BLaER1 (cell line): ENCODE measurements around the gene MPPE1.
"Not testable (repeated sequence)": the region's sequence is repeated elsewhere in the genome, so short reads cannot be mapped to it uniquely, and the experiment has no call there.

Experiments
- H3K27ac ChIP-seq: shearing (Covaris generic); formaldehyde crosslinking; 2 replicates; pipeline ENCODE4 v1.8.1; 2022
- H3K27me3 ChIP-seq: shearing (Covaris generic); formaldehyde crosslinking; 2 replicates; pipeline ENCODE4 v1.8.1; 2022
- H3K36me3 ChIP-seq: shearing (Covaris generic); formaldehyde crosslinking; 2 replicates; pipeline ENCODE4 v1.8.1; 2022
- H3K4me1 ChIP-seq: shearing (Covaris generic); formaldehyde crosslinking; 2 replicates; pipeline ENCODE4 v1.8.1; 2022
- H3K4me2 ChIP-seq: shearing (Covaris generic); formaldehyde crosslinking; 2 replicates; pipeline ENCODE4 v1.8.1; 2022
- H3K4me3 ChIP-seq: shearing (Covaris generic); formaldehyde crosslinking; 2 replicates; pipeline ENCODE4 v1.8.1; 2022
- H3K9ac ChIP-seq: shearing (Covaris generic); formaldehyde crosslinking; 2 replicates; pipeline ENCODE4 v1.8.1; 2022
- H3K9me3 ChIP-seq: shearing (Covaris generic); formaldehyde crosslinking; 2 replicates; pipeline ENCODE4 v1.8.1; 2022
- H4K20me1 ChIP-seq: shearing (Covaris generic); formaldehyde crosslinking; 2 replicates; pipeline ENCODE4 v1.8.1; 2022
- Cebpa-rat ChIP-seq: shearing (Covaris generic); IDR thresholded peaks from 2 replicates; pipeline ENCODE4 v1.8.1; 2022

Gene MPPE1

GRCh38 chr18:11902522-11903292, 5.4 kb downstream of the MPPE1 start:
- Histone ChIP-seq H3K4me1 (peaks cover 10% of the 10 kb centered on the region; the same call in 1 of the 2 replicates), H4K20me1 (no peaks in the 10 kb centered on the region), H3K27me3 (no peaks in the 10 kb centered on the region), H3K36me3 (peaks cover 59% of the 10 kb centered on the region), H3K27ac (no peak overlapping the region; the same call in 1 of the 2 replicates), H3K9me3 (no peaks in the 10 kb centered on the region), H3K9ac (no peak overlapping the region), H3K4me2 (no peak overlapping the region), H3K4me3 (no peak overlapping the region)
- TF ChIP-seq Cebpa-rat: no peak

DNA sequence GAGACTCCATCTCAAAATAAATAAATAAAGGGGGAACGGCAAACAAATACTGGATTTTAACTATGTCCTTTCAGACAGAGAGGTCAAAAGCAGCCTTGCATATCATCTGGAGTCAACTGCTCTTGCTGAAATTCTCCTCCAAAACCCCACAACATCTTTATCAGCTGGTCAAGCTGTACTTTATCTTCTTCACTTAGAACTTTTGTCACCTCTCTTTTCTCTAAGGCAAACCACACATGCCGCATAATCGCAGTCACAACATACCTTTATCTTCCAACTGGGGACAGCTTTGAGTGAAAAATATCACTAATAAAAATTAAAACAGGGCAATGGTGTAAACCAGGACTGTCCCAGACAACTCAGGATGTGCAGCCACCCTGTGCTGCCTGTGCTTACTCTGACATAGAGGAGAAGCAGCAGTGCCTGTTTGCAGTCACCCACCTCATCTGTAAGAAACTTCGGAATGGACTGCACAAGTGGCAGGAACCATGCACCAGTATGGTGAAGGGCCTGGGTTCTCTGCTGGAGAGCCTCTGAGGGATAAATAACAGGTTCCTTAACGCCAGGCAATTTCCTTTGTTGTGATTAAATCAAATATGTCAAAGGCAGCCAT, 6.2 kb downstream of the MPPE1 start:
- no peak for TF ChIP-seq Cebpa-rat
- peaks cover 2% of the 10 kb centered on the region; the same call in 1 of the 2 replicates for H3K4me1 ChIP-seq
- H3K9me3 ChIP-seq: no peaks in the 10 kb centered on the region
- H3K4me3 ChIP-seq: no peak overlapping the region
- H3K9ac ChIP-seq: no peak overlapping the region
- H4K20me1 ChIP-seq: no peaks in the 10 kb centered on the region
- peaks cover 59% of the 10 kb centered on the region for H3K36me3 ChIP-seq
- H3K27me3 ChIP-seq: no peaks in the 10 kb centered on the region
- no peak overlapping the region for H3K4me2 ChIP-seq
- no peak overlapping the region for H3K27ac ChIP-seq

GRCh38 chr18:11899063-11899462, 9.1 kb downstream of the MPPE1 start:
- Histone ChIP-seq H3K36me3 (peaks cover 69% of the 10 kb centered on the region), H3K9ac (no peak overlapping the region), H3K4me1 (peaks cover 3% of the 10 kb centered on the region), H3K9me3 (no peaks in the 10 kb centered on the region), H4K20me1 (no peaks in the 10 kb centered on the region), H3K4me3 (no peak overlapping the region), H3K27ac (no peak overlapping the region), H3K4me2 (no peak overlapping the region), H3K27me3 (no peaks in the 10 kb centered on the region)
- no peak for TF ChIP-seq Cebpa-rat

GRCh38 chr18:11897781-11898180, 10.3 kb downstream of the MPPE1 start:
- Histone ChIP-seq H3K9me3 (no peaks in the 10 kb centered on the region), H3K27me3 (no peaks in the 10 kb centered on the region), H3K4me1 (peaks cover 12% of the 10 kb centered on the region), H3K9ac (no peak overlapping the region), H3K4me2 (no peak overlapping the region), H4K20me1 (no peaks in the 10 kb centered on the region), H3K27ac (no peak overlapping the region), H3K4me3 (no peak overlapping the region), H3K36me3 (peaks cover 63% of the 10 kb centered on the region)
- no peak for TF ChIP-seq Cebpa-rat

- not testable (repeated sequence) for H3K4me3 ChIP-seq, H3K9me3 ChIP-seq, H3K9ac ChIP-seq, H3K27me3 ChIP-seq, H3K4me2 ChIP-seq, H3K27ac ChIP-seq, H4K20me1 ChIP-seq
- Histone ChIP-seq H3K36me3 (peaks cover 61% of the 10 kb centered on the region), H3K4me1 (peaks cover 18% of the 10 kb centered on the region)
Measured at GRCh38 chr18:11892438-11892837, 15.7 kb downstream of the MPPE1 start.

GRCh38 chr18:11891737-11892136, 16.4 kb downstream of the MPPE1 start:
- Histone ChIP-seq H3K4me1 (peaks cover 18% of the 10 kb centered on the region), H3K4me3 (no peak overlapping the region), H3K9ac (no peak overlapping the region), H3K9me3 (no peaks in the 10 kb centered on the region), H3K36me3 (peaks cover 66% of the 10 kb centered on the region), H4K20me1 (no peaks in the 10 kb centered on the region), H3K4me2 (no peak overlapping the region), H3K27ac (no peak overlapping the region), H3K27me3 (no peaks in the 10 kb centered on the region)
- TF ChIP-seq Cebpa-rat: no peak

DNA sequence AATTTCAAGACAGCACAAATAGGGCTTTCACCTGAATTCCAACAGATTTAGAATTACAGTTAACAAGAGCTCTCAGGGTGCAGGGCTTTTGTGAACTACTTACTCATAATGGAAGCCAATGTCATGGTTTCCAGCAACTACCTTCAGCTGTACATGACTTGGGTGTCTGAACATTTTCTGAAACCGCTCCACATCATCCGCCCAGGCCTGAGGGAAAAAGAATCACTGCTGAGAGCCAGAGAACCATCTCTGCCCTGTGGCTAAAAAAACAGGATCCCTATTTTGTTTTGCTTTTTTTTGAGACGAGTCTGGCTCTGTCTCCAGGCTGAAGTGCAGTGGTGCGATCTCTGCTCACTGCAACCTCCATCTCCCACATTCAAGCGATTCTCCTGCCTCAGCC, 18.8 kb downstream of the MPPE1 start:
- Histone ChIP-seq H3K4me1 (peaks cover 24% of the 10 kb centered on the region), H3K36me3 (peaks cover 57% of the 10 kb centered on the region), H3K4me2 (no peak overlapping the region), H3K9me3 (no peaks in the 10 kb centered on the region), H4K20me1 (no peaks in the 10 kb centered on the region), H3K4me3 (no peak overlapping the region), H3K9ac (no peak overlapping the region), H3K27me3 (no peaks in the 10 kb centered on the region), H3K27ac (no peak overlapping the region)
- no peak for TF ChIP-seq Cebpa-rat

DNA sequence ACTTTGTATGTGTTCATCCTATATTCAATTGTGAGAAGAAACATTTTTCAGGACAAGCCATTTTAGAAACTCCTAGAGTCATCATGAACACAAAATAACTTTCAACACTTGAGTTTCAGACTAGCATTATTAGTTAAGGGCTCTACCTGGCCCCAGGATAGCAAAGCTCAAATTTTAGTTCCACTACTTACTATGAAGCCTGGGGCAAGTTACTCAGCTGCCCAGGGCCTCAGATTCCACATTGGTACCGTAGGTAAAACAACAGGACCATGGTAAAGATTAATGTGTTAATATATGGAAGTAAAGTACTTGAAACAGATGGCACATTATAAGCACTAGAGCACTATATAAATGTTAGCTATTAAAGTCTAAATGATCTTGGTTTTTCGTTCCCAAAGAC, 19.4 kb downstream of the MPPE1 start:
- no peak for TF ChIP-seq Cebpa-rat
- Histone ChIP-seq H3K36me3 (peaks cover 57% of the 10 kb centered on the region), H3K27ac (no peak overlapping the region), H3K4me1 (peaks cover 24% of the 10 kb centered on the region), H3K4me3 (no peak overlapping the region), H3K27me3 (no peaks in the 10 kb centered on the region), H3K9me3 (no peaks in the 10 kb centered on the region), H3K4me2 (no peak overlapping the region), H3K9ac (no peak overlapping the region), H4K20me1 (no peaks in the 10 kb centered on the region)

GRCh38 chr18:11887328-11888128, 20.6 kb downstream of the MPPE1 start:
- H3K4me3 ChIP-seq: no peak overlapping the region
- H3K9me3 ChIP-seq: no peaks in the 10 kb centered on the region
- peaks cover 57% of the 10 kb centered on the region for H3K36me3 ChIP-seq
- no peaks in the 10 kb centered on the region for H3K27me3 ChIP-seq
- no peak overlapping the region for H3K27ac ChIP-seq
- no peak overlapping the region for H3K4me2 ChIP-seq
- TF ChIP-seq Cebpa-rat: no peak
- H3K9ac ChIP-seq: no peak overlapping the region
- peaks cover 27% of the 10 kb centered on the region for H3K4me1 ChIP-seq
- no peaks in the 10 kb centered on the region for H4K20me1 ChIP-seq

- no peak overlapping the region for H3K4me2 ChIP-seq
- no peak for TF ChIP-seq Cebpa-rat
- peaks cover 32% of the 10 kb centered on the region for H3K4me1 ChIP-seq
- H3K27ac ChIP-seq: no peak overlapping the region
- no peak overlapping the region for H3K4me3 ChIP-seq
- no peaks in the 10 kb centered on the region for H3K9me3 ChIP-seq
- H3K9ac ChIP-seq: no peak overlapping the region
- H3K27me3 ChIP-seq: no peaks in the 10 kb centered on the region
- H3K36me3 ChIP-seq: peaks cover 53% of the 10 kb centered on the region
- no peaks in the 10 kb centered on the region for H4K20me1 ChIP-seq
Measured at GRCh38 chr18:11886577-11887110, 21.5 kb downstream of the MPPE1 start.
